Esophagus muscularis mucosa (tissue), 4 donors: Measurements from ENCODE around the gene MIR17HG.

Experiments used
- EP300 ChIP-seq: sonication (generic); formaldehyde crosslinking; IDR thresholded peaks from one replicate; pipeline ENCODE4 v1.6.1; 2017; ENCODE audit warnings: antibody characterized with exemption
- POLR2AphosphoS5 ChIP-seq, 2 donors: sonication (generic); formaldehyde crosslinking; IDR thresholded peaks; one replicate each; pipeline ENCODE4 v1.6.1; 2017; ENCODE audit warnings: antibody characterized with exemption in 2 of 2
- TF ChIP-seq, protein P1 (sequence below), 3 experiments: fragments of 200-600 bp in 2 of 3; fragments of 450-650 bp in 1 of 3; sonication (generic) in 2 of 3; IDR thresholded peaks; one replicate each; pipeline ENCODE4 v1.5.1; 2017 to 2019; ENCODE audit warnings: antibody characterized with exemption in 3 of 3, mild to moderate bottlenecking in 2 of 3, moderate library complexity in 1 of 3

DNA sequence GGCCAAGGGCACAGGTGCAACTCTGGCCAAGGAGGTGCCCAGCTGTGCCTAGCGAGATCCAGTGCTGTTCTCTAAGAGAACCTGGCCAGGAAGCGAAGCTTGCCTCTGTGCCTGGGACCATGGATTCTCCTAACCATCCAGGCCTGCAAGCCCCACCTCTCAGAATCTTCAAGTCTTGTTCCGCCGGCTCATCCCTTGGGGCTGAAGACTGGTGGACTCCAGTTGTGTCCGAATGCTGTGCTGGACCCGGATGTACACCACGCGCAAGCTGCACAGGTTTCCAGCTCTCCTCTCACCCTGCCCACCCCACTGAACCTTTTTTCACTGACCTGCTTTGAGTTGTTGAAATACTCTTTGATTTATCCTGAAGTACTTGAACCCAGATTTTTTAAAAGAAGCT lies 27.5 kb upstream of the MIR17HG start:
- TF ChIP-seq, protein P1, sequence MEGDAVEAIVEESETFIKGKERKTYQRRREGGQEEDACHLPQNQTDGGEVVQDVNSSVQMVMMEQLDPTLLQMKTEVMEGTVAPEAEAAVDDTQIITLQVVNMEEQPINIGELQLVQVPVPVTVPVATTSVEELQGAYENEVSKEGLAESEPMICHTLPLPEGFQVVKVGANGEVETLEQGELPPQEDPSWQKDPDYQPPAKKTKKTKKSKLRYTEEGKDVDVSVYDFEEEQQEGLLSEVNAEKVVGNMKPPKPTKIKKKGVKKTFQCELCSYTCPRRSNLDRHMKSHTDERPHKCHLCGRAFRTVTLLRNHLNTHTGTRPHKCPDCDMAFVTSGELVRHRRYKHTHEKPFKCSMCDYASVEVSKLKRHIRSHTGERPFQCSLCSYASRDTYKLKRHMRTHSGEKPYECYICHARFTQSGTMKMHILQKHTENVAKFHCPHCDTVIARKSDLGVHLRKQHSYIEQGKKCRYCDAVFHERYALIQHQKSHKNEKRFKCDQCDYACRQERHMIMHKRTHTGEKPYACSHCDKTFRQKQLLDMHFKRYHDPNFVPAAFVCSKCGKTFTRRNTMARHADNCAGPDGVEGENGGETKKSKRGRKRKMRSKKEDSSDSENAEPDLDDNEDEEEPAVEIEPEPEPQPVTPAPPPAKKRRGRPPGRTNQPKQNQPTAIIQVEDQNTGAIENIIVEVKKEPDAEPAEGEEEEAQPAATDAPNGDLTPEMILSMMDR (IDR thresholded peaks at IDR 0.05), result no peak
- no peak for TF ChIP-seq POLR2AphosphoS5 (IDR thresholded peaks at IDR 0.05)
- no peak for TF ChIP-seq EP300
